ENCODE results near the gene MYLIP.
A peak's percentile ranks its signal among the peaks of the same experiment; 100 is the strongest.

The MYLIP gene

DNA sequence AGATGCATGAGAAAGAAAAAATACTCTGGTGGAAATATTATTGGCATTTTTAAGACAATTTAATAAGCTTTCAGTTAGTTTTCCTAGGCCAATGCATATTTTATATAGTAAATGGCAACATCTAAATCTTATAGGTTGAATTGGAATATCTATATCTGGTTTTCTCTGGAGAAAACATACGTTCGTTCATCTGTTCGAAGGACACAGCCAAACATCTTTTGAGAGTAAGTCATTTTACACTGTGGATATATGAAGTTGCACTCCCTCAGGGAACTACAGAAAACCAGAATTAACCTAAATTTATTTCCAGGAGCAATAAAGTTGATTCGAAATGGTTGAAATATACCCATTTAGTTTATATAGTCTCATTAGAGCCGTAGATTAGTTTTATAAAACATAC lies 49.0 kb downstream of the MYLIP start:
- H2AFZ ChIP-seq (ENCODE audit: low read length): no peak overlapping the region
- H3K27me3 ChIP-seq (ENCODE audit: insufficient read depth, low read length, poor library complexity, severe bottlenecking): no peaks in the 10 kb centered on the region

GRCh38 chr6:16178351-16178750 lies 49.5 kb downstream of the MYLIP start:
- Histone ChIP-seq H3F3A (ENCODE audit: low read depth) (peaks cover 11% of the 10 kb centered on the region), H4K20me1 (ENCODE audit: insufficient read depth, low read length, poor library complexity, severe bottlenecking) (no peaks in the 10 kb centered on the region), H2AFZ (ENCODE audit: low read length) (no peak overlapping the region), H3K79me2 (ENCODE audit: insufficient read depth, low read length) (no peaks in the 10 kb centered on the region), H3K9me2 (replicated peaks; ENCODE audit: low read depth, low read length) (no peaks in the 10 kb centered on the region), H3K4me2 (ENCODE audit: low read depth, low read length, poor library complexity, severe bottlenecking) (no peak overlapping the region), H3K27me3 (ENCODE audit: insufficient read depth, low read length, poor library complexity, severe bottlenecking) (no peaks in the 10 kb centered on the region), H3K4me1 (ENCODE audit: insufficient read depth, low read length, poor library complexity, severe bottlenecking) (peaks cover 50% of the 10 kb centered on the region), H3K9ac (ENCODE audit: low read depth, low read length, poor library complexity, severe bottlenecking) (no peak overlapping the region), H3K36me3 (ENCODE audit: insufficient read depth, low read length) (no peaks in the 10 kb centered on the region), H3K4me3 (ENCODE audit: low read length, poor library complexity, severe bottlenecking) (no peak overlapping the region), H3K9me3 (ENCODE audit: insufficient read depth, low read depth, low read length) (peaks cover 28% of the 10 kb centered on the region)
- TF ChIP-seq EZH2phosphoT487 (IDR thresholded peaks at IDR 0.05; ENCODE audit: borderline replicate concordance) (no peak), CTCF (conservative IDR thresholded peaks at IDR 0.05; ENCODE audit: low read length) (no peak)

More for the DNA sequence above, 49.0 kb downstream of the MYLIP start:
- Histone ChIP-seq H3F3A (ENCODE audit: low read depth) (peaks cover 11% of the 10 kb centered on the region), H3K79me2 (ENCODE audit: insufficient read depth, low read length) (no peaks in the 10 kb centered on the region), H3K9me3 (ENCODE audit: insufficient read depth, low read depth, low read length) (peaks cover 28% of the 10 kb centered on the region), H4K20me1 (ENCODE audit: insufficient read depth, low read length, poor library complexity, severe bottlenecking) (no peaks in the 10 kb centered on the region), H3K4me3 (ENCODE audit: low read length, poor library complexity, severe bottlenecking) (no peak overlapping the region), H3K4me2 (ENCODE audit: low read depth, low read length, poor library complexity, severe bottlenecking) (no peak overlapping the region), H3K9me2 (replicated peaks; ENCODE audit: low read depth, low read length) (no peaks in the 10 kb centered on the region), H3K9ac (ENCODE audit: low read depth, low read length, poor library complexity, severe bottlenecking) (no peak overlapping the region), H3K36me3 (ENCODE audit: insufficient read depth, low read length) (no peaks in the 10 kb centered on the region), H3K4me1 (ENCODE audit: insufficient read depth, low read length, poor library complexity, severe bottlenecking) (peaks cover 51% of the 10 kb centered on the region)
- no peak for TF ChIP-seq CTCF (conservative IDR thresholded peaks at IDR 0.05; ENCODE audit: low read length)
- no peak for TF ChIP-seq EZH2phosphoT487 (IDR thresholded peaks at IDR 0.05; ENCODE audit: borderline replicate concordance)

GRCh38 chr6:16179063-16179462 lies 50.2 kb downstream of the MYLIP start:
- Histone ChIP-seq H3F3A (ENCODE audit: low read depth) (peaks cover 11% of the 10 kb centered on the region), H3K4me3 (ENCODE audit: low read length, poor library complexity, severe bottlenecking) (peak overlapping the region; percentile 55), H3K9me3 (ENCODE audit: insufficient read depth, low read depth, low read length) (peaks cover 28% of the 10 kb centered on the region), H3K36me3 (ENCODE audit: insufficient read depth, low read length) (no peaks in the 10 kb centered on the region), H4K20me1 (ENCODE audit: insufficient read depth, low read length, poor library complexity, severe bottlenecking) (no peaks in the 10 kb centered on the region), H3K4me1 (ENCODE audit: insufficient read depth, low read length, poor library complexity, severe bottlenecking) (peaks cover 46% of the 10 kb centered on the region), H3K4me2 (ENCODE audit: low read depth, low read length, poor library complexity, severe bottlenecking) (peak overlapping the region; percentile 71), H3K27me3 (ENCODE audit: insufficient read depth, low read length, poor library complexity, severe bottlenecking) (no peaks in the 10 kb centered on the region), H3K79me2 (ENCODE audit: insufficient read depth, low read length) (no peaks in the 10 kb centered on the region), H2AFZ (ENCODE audit: low read length) (no peak overlapping the region), H3K9me2 (replicated peaks; ENCODE audit: low read depth, low read length) (no peaks in the 10 kb centered on the region), H3K9ac (ENCODE audit: low read depth, low read length, poor library complexity, severe bottlenecking) (peak overlapping the region; percentile 71)
- TF ChIP-seq EZH2phosphoT487 (IDR thresholded peaks at IDR 0.05; ENCODE audit: borderline replicate concordance): no peak
- TF ChIP-seq CTCF (conservative IDR thresholded peaks at IDR 0.05; ENCODE audit: low read length): no peak

Measured in Loucy (cell line).